Measurements from ENCODE around the gene ZNF789.

The ZNF789 gene

DNA sequence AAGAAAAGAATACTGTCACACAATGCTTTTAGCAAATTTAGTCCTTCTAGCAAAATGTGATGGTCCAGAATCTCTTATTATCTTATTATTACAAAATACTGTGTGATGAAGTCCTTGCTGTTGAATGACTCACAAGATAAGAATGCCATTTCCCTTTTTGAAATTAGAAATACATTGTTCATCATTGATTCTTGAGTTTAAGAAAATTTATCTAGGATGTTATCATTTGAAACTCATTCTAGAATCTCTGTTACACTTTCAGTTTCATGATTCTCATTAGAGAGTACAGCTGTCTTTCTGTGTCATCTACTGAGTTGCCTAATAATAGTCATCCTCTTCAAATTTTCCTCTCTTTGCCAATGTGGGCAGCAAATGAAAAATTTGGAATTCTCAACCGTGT is 41.4 kb downstream of the ZNF789 start:
- DNase-seq = no peak

GRCh38 chr7:99521399-99521798 is 48.7 kb downstream of the ZNF789 start:
- no peak for DNase-seq

GRCh38 chr7:99525713-99526440 is 53.2 kb downstream of the ZNF789 start:
- no peak for DNase-seq

DNA sequence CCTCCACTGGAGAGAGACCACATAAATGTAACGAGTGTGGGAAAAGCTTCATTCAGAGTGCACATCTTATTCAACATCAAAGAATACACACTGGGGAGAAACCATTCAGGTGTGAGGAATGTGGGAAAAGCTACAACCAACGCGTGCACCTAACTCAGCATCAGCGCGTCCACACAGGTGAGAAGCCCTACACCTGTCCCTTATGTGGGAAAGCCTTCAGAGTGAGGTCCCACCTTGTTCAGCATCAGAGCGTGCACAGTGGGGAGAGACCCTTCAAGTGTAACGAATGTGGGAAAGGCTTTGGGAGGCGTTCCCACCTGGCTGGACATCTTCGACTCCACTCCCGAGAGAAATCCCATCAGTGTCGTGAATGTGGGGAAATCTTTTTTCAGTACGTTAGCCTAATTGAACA is 58.7 kb downstream of the ZNF789 start:
- DNase-seq = no peak

- no peak for DNase-seq
Observed at GRCh38 chr7:99535667-99536066, 63.0 kb downstream of the ZNF789 start.
